ENCODE measurements around the gene SPATA24. TPM values are rescaled to one million over a fixed set of nuclear protein-coding genes. Genes with fewer than 3 reads are reported as not detected.

Gene SPATA24
- polyA plus RNA-seq, 4 donors, result 7.2 to 15.1 (median 10.7) TPM

DNA sequence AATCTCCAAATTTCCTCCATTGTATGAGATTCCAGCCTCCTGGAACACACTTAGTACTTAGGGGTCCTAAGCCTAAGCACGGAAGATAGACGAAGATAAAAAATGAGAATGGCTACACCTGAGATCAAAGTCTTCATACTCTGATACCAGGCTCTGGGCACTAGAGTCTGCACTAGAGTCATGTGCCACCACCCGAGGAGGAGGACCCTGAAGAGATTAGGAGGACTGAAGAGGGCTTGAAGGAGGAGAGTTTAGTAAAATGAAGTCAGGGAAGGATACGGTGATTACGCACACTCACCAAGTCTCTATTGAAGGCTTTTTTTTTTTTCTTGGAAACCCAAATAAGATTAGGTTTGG, 573 bp upstream of the SPATA24 start:
- peak in 1 of 2 donors; percentile 68 for DNase-seq
- Histone ChIP-seq H3K27me3 (ENCODE audit: control insufficient read depth in 3 of 3, insufficient read depth in 3 of 3, low read length in 3 of 3) (no peaks in the 10 kb centered on the region), H3K27ac (ENCODE audit: low read depth in 1 of 3, low read length in 2 of 3) (peak overlapping the region; percentile 60 to 94 (median 91)), H3K4me1 (ENCODE audit: control insufficient read depth in 3 of 3, insufficient read depth in 2 of 3, low read depth in 1 of 3, low read length in 2 of 3) (peaks cover 0 to 30% (median 6%) of the 10 kb centered on the region in 3 donors), H3K4me3 (ENCODE audit: low read depth in 1 of 3, low read length in 3 of 3) (peak overlapping the region in 2 of 3 donors; percentile 11 to 74), H3K9me3 (ENCODE audit: control insufficient read depth in 2 of 2, insufficient read depth in 1 of 2, low read depth in 1 of 2, low read length in 1 of 2) (no peaks in the 10 kb centered on the region), H3K36me3 (ENCODE audit: control insufficient read depth in 3 of 3, insufficient read depth in 2 of 3, low read depth in 1 of 3, low read length in 3 of 3) (peaks cover 0 to 19% (median 0%) of the 10 kb centered on the region in 3 donors)
- 30 to 60% (median 45%) methylated on average over 5 of the region's 5 CpGs for WGBS, 3 donors
- FAIRE-seq, result no peak

DNA sequence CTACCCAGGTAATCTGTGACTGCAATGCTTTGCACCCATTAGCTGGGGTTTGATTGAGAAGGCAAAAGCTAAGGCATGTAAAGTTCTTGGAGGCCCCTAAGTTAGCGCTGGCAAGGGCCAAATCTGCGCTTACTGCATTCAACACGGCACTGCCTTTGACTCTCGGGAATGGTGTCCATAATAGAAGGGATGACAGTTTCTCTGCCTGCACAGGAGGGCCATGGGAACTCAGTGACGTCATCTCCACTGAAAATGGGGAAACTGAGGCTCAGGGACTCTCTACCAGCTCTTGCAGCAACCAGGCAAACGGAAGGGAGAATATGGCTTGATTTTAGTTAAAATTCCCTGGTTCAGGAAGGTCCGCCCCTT, 487 bp downstream of the SPATA24 start:
- FAIRE-seq (no peak), DNase-seq (no peak)
- no peaks in the 10 kb centered on the region for H3K9me3 ChIP-seq (ENCODE audit: control insufficient read depth in 2 of 2, insufficient read depth in 1 of 2, low read depth in 1 of 2, low read length in 1 of 2)
- H3K36me3 ChIP-seq (ENCODE audit: control insufficient read depth in 3 of 3, insufficient read depth in 2 of 3, low read depth in 1 of 3, low read length in 3 of 3), result peaks cover 0 to 22% (median 0%) of the 10 kb centered on the region in 3 donors
- H3K4me1 ChIP-seq (ENCODE audit: control insufficient read depth in 3 of 3, insufficient read depth in 2 of 3, low read depth in 1 of 3, low read length in 2 of 3), result peaks cover 0 to 30% (median 6%) of the 10 kb centered on the region in 3 donors
- WGBS, 3 donors, result 14 to 21% (median 17%) methylated on average over 7 of the region's 7 CpGs
- peak overlapping the region in 2 of 3 donors; percentile 49 to 74 for H3K4me3 ChIP-seq (ENCODE audit: low read depth in 1 of 3, low read length in 3 of 3)
- H3K27ac ChIP-seq (ENCODE audit: low read depth in 1 of 3, low read length in 2 of 3), result peak overlapping the region; percentile 21 to 94 (median 91)
- no peaks in the 10 kb centered on the region for H3K27me3 ChIP-seq (ENCODE audit: control insufficient read depth in 3 of 3, insufficient read depth in 3 of 3, low read length in 3 of 3)

DNA sequence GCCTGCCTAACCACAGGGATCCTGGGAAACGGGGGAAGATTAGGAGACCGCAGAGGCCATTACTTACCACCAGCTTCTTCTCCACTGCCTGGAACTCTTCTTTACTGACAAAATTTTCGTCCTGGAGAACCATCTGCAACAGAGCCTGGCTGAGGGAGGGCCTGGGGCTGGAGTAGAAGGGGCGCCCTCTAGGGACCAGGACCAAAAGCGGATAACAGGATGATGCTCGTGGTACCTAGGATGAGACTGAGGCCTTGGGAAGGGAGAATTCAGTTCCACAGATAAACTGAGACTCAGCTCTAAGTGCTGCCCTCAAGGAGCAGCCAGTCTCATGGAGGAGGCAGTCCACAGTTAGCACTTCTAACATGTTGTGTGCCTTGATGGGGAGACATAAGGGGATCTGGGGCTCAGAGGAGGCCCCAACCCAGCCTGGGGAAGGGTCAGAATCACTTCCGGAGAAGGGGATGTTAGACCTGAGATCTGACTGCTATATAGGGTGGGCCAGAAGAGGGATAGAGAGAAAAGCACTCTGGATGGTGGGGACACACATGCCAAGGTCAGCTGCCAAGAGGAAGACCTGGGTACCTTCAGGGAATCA, 1.2 kb downstream of the SPATA24 start:
- Histone ChIP-seq H3K27me3 (ENCODE audit: control insufficient read depth in 3 of 3, insufficient read depth in 3 of 3, low read length in 3 of 3) (no peaks in the 10 kb centered on the region), H3K9me3 (ENCODE audit: control insufficient read depth in 2 of 2, insufficient read depth in 1 of 2, low read depth in 1 of 2, low read length in 1 of 2) (no peaks in the 10 kb centered on the region), H3K4me1 (ENCODE audit: control insufficient read depth in 3 of 3, insufficient read depth in 2 of 3, low read depth in 1 of 3, low read length in 2 of 3) (peaks cover 0 to 28% (median 6%) of the 10 kb centered on the region in 3 donors), H3K36me3 (ENCODE audit: control insufficient read depth in 3 of 3, insufficient read depth in 2 of 3, low read depth in 1 of 3, low read length in 3 of 3) (peaks cover 0 to 24% (median 0%) of the 10 kb centered on the region in 3 donors), H3K4me3 (ENCODE audit: low read depth in 1 of 3, low read length in 3 of 3) (no peak overlapping the region), H3K27ac (ENCODE audit: low read depth in 1 of 3, low read length in 2 of 3) (peak overlapping the region in 1 of 3 donors; percentile 30)
- DNase-seq (peak in 1 of 2 donors; percentile 40), FAIRE-seq (no peak)
- 60 to 70% (median 69%) methylated on average over 7 of the region's 7 CpGs for WGBS, 3 donors

DNA sequence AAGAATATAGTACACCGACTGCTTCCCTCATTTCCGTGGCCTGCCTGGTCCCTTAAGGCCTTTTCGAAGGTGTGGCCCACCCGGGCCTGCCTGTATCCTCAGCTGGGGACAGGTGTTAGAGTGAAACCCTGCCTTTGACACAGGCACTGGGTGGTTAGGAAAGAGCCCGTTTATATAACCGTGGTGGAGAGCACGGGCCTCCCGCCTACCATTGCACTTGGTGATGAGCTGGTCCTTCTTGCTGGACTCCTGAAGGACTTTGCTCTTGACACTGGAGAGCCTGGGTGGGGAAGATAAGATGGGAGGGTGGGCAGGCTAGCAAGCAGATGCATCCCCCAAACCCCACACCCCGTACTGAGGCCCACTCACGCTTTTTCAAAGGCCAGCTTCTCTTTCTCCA, 2.3 kb downstream of the SPATA24 start:
- Histone ChIP-seq H3K4me1 (ENCODE audit: control insufficient read depth in 3 of 3, insufficient read depth in 2 of 3, low read depth in 1 of 3, low read length in 2 of 3) (peaks cover 0 to 16% (median 6%) of the 10 kb centered on the region in 3 donors), H3K9me3 (ENCODE audit: control insufficient read depth in 2 of 2, insufficient read depth in 1 of 2, low read depth in 1 of 2, low read length in 1 of 2) (no peaks in the 10 kb centered on the region), H3K36me3 (ENCODE audit: control insufficient read depth in 3 of 3, insufficient read depth in 2 of 3, low read depth in 1 of 3, low read length in 3 of 3) (peaks cover 0 to 31% (median 0%) of the 10 kb centered on the region in 3 donors), H3K27ac (ENCODE audit: low read depth in 1 of 3, low read length in 2 of 3) (no peak overlapping the region), H3K27me3 (ENCODE audit: control insufficient read depth in 3 of 3, insufficient read depth in 3 of 3, low read length in 3 of 3) (no peaks in the 10 kb centered on the region), H3K4me3 (ENCODE audit: low read depth in 1 of 3, low read length in 3 of 3) (no peak overlapping the region)
- no peak for FAIRE-seq
- WGBS, 3 donors, result 88 to 91% (median 90%) methylated on average over 10 of the region's 10 CpGs
- no peak for DNase-seq

DNA sequence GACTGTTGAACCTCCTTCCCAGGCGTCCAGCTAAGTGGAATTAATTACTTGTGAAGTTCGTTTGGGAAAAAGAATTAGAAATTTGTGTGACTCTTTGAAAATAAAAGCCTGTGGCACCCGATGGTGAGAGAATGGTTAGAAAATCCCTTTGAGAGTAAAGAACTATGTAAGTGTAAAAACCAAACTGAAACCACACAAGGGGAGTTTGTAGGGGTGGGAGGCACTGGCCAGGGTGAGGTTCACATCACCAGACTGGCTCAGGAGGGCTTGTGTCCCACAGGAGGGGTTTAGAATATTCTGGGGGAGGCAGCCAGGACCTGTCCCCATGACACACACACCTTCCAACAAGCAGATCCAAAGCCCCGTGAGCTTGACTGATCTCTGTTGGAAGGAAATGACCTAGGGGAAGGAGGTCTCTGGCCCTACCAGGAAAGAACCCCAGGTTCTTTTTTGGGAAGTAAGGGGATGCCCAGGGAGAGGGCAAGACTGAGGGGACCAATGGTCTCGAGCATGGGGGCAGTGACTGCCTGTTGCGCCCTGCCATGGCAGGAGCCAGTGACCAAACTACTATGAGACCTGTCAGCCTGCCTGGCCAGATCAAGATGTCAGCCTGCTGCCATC, 4.3 kb downstream of the SPATA24 start:
- no peak for FAIRE-seq

DNA sequence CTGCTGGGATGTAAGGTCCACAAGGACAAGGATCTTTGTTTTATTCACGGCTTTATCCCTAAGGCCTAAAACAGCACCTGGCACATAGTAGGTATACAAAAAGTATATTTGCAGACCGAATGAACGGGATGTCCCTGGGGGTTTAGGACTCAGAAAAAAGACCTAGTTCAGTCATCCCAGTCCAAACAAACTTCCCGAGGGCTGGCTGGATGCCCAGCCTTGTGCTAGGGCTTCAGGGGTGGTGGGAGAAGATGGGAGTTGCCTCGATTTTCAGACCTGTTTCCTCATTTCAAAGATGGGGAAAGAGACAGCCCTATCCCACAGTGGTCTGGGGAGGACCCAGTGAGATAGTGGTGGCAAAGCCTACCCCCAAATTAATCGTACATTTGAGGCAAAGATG, 6.0 kb downstream of the SPATA24 start:
- H3K4me1 ChIP-seq (ENCODE audit: control insufficient read depth in 3 of 3, insufficient read depth in 2 of 3, low read depth in 1 of 3, low read length in 2 of 3), result peaks cover 0 to 17% (median 3%) of the 10 kb centered on the region in 3 donors
- FAIRE-seq (no peak), DNase-seq (no peak)

More for the DNA sequence above, 4.3 kb downstream of the SPATA24 start:
- Histone ChIP-seq H3K4me3 (ENCODE audit: low read depth in 1 of 3, low read length in 3 of 3) (no peak overlapping the region), H3K9me3 (ENCODE audit: control insufficient read depth in 2 of 2, insufficient read depth in 1 of 2, low read depth in 1 of 2, low read length in 1 of 2) (no peaks in the 10 kb centered on the region), H3K36me3 (ENCODE audit: control insufficient read depth in 3 of 3, insufficient read depth in 2 of 3, low read depth in 1 of 3, low read length in 3 of 3) (peaks cover 0 to 38% (median 0%) of the 10 kb centered on the region in 3 donors), H3K27me3 (ENCODE audit: control insufficient read depth in 3 of 3, insufficient read depth in 3 of 3, low read length in 3 of 3) (peaks cover 0 to 14% (median 0%) of the 10 kb centered on the region in 3 donors), H3K4me1 (ENCODE audit: control insufficient read depth in 3 of 3, insufficient read depth in 2 of 3, low read depth in 1 of 3, low read length in 2 of 3) (peaks cover 0 to 11% (median 6%) of the 10 kb centered on the region in 3 donors), H3K27ac (ENCODE audit: low read depth in 1 of 3, low read length in 2 of 3) (no peak overlapping the region)
- WGBS, 3 donors, result 76 to 84% (median 78%) methylated on average over 6 of the region's 6 CpGs
- DNase-seq, result no peak

DNA sequence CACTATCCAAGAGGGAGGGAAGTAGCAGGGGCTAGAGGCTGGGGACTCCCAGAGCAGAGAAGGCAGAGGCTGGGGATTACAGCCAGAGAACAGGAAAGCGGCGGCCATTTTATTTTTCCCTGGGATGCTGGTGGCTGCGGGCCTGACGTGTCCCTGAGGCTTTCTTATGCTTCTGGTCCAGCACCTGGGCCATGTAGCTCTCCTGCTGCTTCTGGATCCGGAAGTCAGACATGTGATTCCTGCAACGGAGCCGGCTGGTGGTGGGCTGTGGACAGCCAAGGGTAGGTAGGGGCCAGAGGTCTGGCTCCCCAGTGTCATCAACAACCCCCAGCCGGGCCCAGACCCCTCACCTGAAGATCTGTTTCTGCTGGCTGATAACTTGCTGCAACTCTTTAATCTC, 7.2 kb downstream of the SPATA24 start:
- no peak overlapping the region for H3K4me3 ChIP-seq (ENCODE audit: low read depth in 1 of 3, low read length in 3 of 3)
- peaks cover 0 to 25% (median 3%) of the 10 kb centered on the region in 3 donors for H3K4me1 ChIP-seq (ENCODE audit: control insufficient read depth in 3 of 3, insufficient read depth in 2 of 3, low read depth in 1 of 3, low read length in 2 of 3)
- H3K36me3 ChIP-seq (ENCODE audit: control insufficient read depth in 3 of 3, insufficient read depth in 2 of 3, low read depth in 1 of 3, low read length in 3 of 3), result peaks cover 0 to 32% (median 0%) of the 10 kb centered on the region in 3 donors
- H3K9me3 ChIP-seq (ENCODE audit: control insufficient read depth in 2 of 2, insufficient read depth in 1 of 2, low read depth in 1 of 2, low read length in 1 of 2), result no peaks in the 10 kb centered on the region
- DNase-seq (no peak), FAIRE-seq (no peak)
- H3K27ac ChIP-seq (ENCODE audit: low read depth in 1 of 3, low read length in 2 of 3), result no peak overlapping the region
- 92 to 96% (median 95%) methylated on average over 8 of the region's 8 CpGs for WGBS, 3 donors
- peaks cover 0 to 39% (median 0%) of the 10 kb centered on the region in 3 donors for H3K27me3 ChIP-seq (ENCODE audit: control insufficient read depth in 3 of 3, insufficient read depth in 3 of 3, low read length in 3 of 3)

More for the DNA sequence above, 6.0 kb downstream of the SPATA24 start:
- H3K36me3 ChIP-seq (ENCODE audit: control insufficient read depth in 3 of 3, insufficient read depth in 2 of 3, low read depth in 1 of 3, low read length in 3 of 3), result peaks cover 0 to 38% (median 0%) of the 10 kb centered on the region in 3 donors
- H3K9me3 ChIP-seq (ENCODE audit: control insufficient read depth in 2 of 2, insufficient read depth in 1 of 2, low read depth in 1 of 2, low read length in 1 of 2), result no peaks in the 10 kb centered on the region
- no peak overlapping the region for H3K4me3 ChIP-seq (ENCODE audit: low read depth in 1 of 3, low read length in 3 of 3)
- no peak overlapping the region for H3K27ac ChIP-seq (ENCODE audit: low read depth in 1 of 3, low read length in 2 of 3)
- H3K27me3 ChIP-seq (ENCODE audit: control insufficient read depth in 3 of 3, insufficient read depth in 3 of 3, low read length in 3 of 3), result peaks cover 0 to 31% (median 0%) of the 10 kb centered on the region in 3 donors
- WGBS, 3 donors, result 51 to 54% (median 52%) methylated on average over 6 of the region's 6 CpGs

DNA sequence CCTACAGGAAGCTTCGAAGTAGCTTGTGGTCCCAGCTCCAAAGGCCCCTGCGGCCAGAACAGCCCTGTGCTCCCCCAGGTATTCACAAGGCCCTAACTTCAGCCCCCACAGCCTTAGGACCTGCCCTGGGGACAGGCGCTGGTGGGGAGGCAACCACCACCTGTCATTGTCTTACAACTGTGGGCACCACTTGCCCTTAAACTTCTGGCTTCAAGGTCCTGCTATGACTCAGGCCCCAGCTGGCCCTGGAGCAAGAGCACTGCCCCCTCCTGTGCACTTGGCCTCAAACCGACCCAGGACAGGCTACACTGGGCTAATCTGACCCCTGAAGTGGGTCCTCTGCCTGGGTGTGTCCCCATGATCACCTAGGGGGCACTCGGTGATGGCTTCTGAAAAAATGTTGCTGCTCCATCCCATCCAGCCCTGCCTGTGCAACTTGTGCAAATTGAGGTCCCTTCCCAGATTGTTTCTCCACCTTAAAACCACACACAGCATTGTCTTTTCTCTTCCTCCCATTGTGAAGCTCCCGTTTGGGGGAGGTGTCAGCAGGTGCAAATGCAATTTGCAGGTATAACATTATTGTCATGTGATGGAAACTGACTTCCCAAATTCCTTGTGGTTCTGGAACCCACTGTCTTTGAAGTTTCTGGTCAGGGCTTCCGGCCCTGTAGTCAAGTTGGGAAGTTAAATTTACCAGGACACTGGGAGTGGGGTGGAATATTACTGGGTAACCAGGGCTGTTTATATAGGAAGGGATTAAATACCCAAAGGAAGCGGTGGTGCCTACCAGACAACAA, 7.8 kb downstream of the SPATA24 start:
- Histone ChIP-seq H3K4me3 (ENCODE audit: low read depth in 1 of 3, low read length in 3 of 3) (no peak overlapping the region), H3K4me1 (ENCODE audit: control insufficient read depth in 3 of 3, insufficient read depth in 2 of 3, low read depth in 1 of 3, low read length in 2 of 3) (peaks cover 0 to 26% (median 3%) of the 10 kb centered on the region in 3 donors), H3K9me3 (ENCODE audit: control insufficient read depth in 2 of 2, insufficient read depth in 1 of 2, low read depth in 1 of 2, low read length in 1 of 2) (no peaks in the 10 kb centered on the region), H3K27ac (ENCODE audit: low read depth in 1 of 3, low read length in 2 of 3) (no peak overlapping the region), H3K27me3 (ENCODE audit: control insufficient read depth in 3 of 3, insufficient read depth in 3 of 3, low read length in 3 of 3) (peaks cover 0 to 41% (median 0%) of the 10 kb centered on the region in 3 donors), H3K36me3 (ENCODE audit: control insufficient read depth in 3 of 3, insufficient read depth in 2 of 3, low read depth in 1 of 3, low read length in 3 of 3) (peaks cover 0 to 27% (median 0%) of the 10 kb centered on the region in 3 donors)
- no peak for FAIRE-seq
- WGBS, 3 donors, result 81 to 85% (median 83%) methylated on average over 8 of the region's 8 CpGs
- DNase-seq, result no peak

All from small intestine (tissue), 7 donors.